Measurements from ENCODE around the gene CGRRF1.

GRCh38 chr14:54478636-54479215 lies 31.0 kb upstream of the CGRRF1 start:
- TF ChIP-seq CTCF (conservative IDR thresholded peaks at IDR 0.05; ENCODE audit: low read depth, low read length) (no peak), EZH2 (IDR thresholded peaks at IDR 0.05; ENCODE audit: borderline replicate concordance, low read depth, low read length, poor library complexity, severe bottlenecking) (no peak)

Data from A673 (cell line).